Uterus (tissue), 4 donors: ENCODE measurements around the gene KCNQ5. TPM values are rescaled to one million over a fixed set of nuclear protein-coding genes. Genes with fewer than 3 reads are reported as not detected.

Experiments
- DNase-seq, 2 donors: peaks; one replicate each; pipeline ENCODE4 v3.0.0-alpha.2; 2019 to 2020
- H3K27ac ChIP-seq, 2 donors: fragments of 200-600 bp; sonication (generic); 1 replicate in 1 of 2; 2 replicates in 1 of 2; pipeline ENCODE4 v1.5.1; 2016 to 2018
- H3K27me3 ChIP-seq, 2 donors: fragments of 200-600 bp; sonication (generic); one replicate each; pipeline ENCODE4 v1.5.1; 2018 to 2019; ENCODE audit warnings: control low read depth in 1 of 2
- H3K36me3 ChIP-seq, 2 donors: fragments of 200-600 bp; sonication (generic); one replicate each; pipeline ENCODE4 v1.5.1; 2019; ENCODE audit warnings: control low read depth in 1 of 2
- H3K4me1 ChIP-seq, 2 donors: fragments of 200-600 bp; sonication (generic); one replicate each; pipeline ENCODE4 v1.5.1; 2018 to 2019; ENCODE audit warnings: control low read depth in 1 of 2
- H3K4me3 ChIP-seq, 2 donors: fragments of 200-600 bp; sonication (generic); 1 replicate in 1 of 2; 2 replicates in 1 of 2; pipeline ENCODE4 v1.5.1; 2018 to 2019; ENCODE audit warnings: mild to moderate bottlenecking in 1 of 2
- H3K9me3 ChIP-seq, 2 donors: fragments of 200-600 bp; sonication (generic); one replicate each; pipeline ENCODE4 v1.5.1; 2019; ENCODE audit warnings: control low read depth in 1 of 2
- POLR2A ChIP-seq, 2 donors: fragments of 450-650 bp; IDR thresholded peaks; one replicate each; pipeline ENCODE4 v1.6.1; 2016; ENCODE audit warnings: antibody characterized with exemption in 2 of 2, mild to moderate bottlenecking in 1 of 2, moderate library complexity in 1 of 2
- intact Hi-C: fragments of 100-400 bp; cut with DNase I; formaldehyde crosslinking; loops from one replicate; pipeline ENCODE4 v1.15.1; 2023; ENCODE audit warnings: low total_unique reads
- microRNA-seq: library from miRNA; unstranded; fragments of <30 nt; microRNA quantifications from one replicate; pipeline ENCODE4, GENCODE V29; 2016; ENCODE audit warnings: borderline microRNAs expressed, borderline replicate concordance
- small RNA-seq: library from RNA; depleted of rRNA; stranded (forward); fragments of <200 nt; gene quantifications from one replicate; pipeline ENCODE3, GENCODE V24; 2016
- total RNA-seq, 4 donors: library from RNA; depleted of rRNA in 3 of 4; stranded (reverse); fragments of >200 nt in 3 of 4; gene quantifications; one replicate each; pipeline versions ENCODE4 v1.1.0 to v1.2.4, GENCODE V29; 2014 to 2023
- TF ChIP-seq, protein P1 (sequence below), 4 experiments: fragments of 200-600 bp in 2 of 4; fragments of 450-650 bp in 2 of 4; sonication (generic) in 2 of 4; IDR thresholded peaks; one replicate each; pipeline ENCODE4 v1.5.1; 2016 to 2019; ENCODE audit warnings: antibody characterized with exemption in 4 of 4, mild to moderate bottlenecking in 2 of 4, moderate library complexity in 1 of 4
- donor health status: DM: yes; HTN: yes; CAD: no.

The KCNQ5 gene
- total RNA-seq, 4 donors from 2014 or later = 0.34 to 2.4 TPM; not detected in 2

GRCh38 chr6:73240730-73241129 is 618.9 kb downstream of the KCNQ5 start:
- TF ChIP-seq, protein P1, sequence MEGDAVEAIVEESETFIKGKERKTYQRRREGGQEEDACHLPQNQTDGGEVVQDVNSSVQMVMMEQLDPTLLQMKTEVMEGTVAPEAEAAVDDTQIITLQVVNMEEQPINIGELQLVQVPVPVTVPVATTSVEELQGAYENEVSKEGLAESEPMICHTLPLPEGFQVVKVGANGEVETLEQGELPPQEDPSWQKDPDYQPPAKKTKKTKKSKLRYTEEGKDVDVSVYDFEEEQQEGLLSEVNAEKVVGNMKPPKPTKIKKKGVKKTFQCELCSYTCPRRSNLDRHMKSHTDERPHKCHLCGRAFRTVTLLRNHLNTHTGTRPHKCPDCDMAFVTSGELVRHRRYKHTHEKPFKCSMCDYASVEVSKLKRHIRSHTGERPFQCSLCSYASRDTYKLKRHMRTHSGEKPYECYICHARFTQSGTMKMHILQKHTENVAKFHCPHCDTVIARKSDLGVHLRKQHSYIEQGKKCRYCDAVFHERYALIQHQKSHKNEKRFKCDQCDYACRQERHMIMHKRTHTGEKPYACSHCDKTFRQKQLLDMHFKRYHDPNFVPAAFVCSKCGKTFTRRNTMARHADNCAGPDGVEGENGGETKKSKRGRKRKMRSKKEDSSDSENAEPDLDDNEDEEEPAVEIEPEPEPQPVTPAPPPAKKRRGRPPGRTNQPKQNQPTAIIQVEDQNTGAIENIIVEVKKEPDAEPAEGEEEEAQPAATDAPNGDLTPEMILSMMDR (IDR thresholded peaks at IDR 0.05) = no peak
- TF ChIP-seq POLR2A (IDR thresholded peaks at IDR 0.05) = no peak
- Histone ChIP-seq H3K9me3 (no peaks in the 10 kb centered on the region), H3K27me3 (no peaks in the 10 kb centered on the region), H3K4me1 (no peaks in the 10 kb centered on the region), H3K27ac (no peak overlapping the region), H3K4me3 (no peak overlapping the region), H3K36me3 (no peaks in the 10 kb centered on the region)
- intact Hi-C loops = no loop called here
- no peak for DNase-seq

GRCh38 chr6:73242001-73242400 is 620.1 kb downstream of the KCNQ5 start:
- H3K36me3 ChIP-seq = no peaks in the 10 kb centered on the region
- TF ChIP-seq POLR2A (IDR thresholded peaks at IDR 0.05) = no peak
- TF ChIP-seq, protein P1 (IDR thresholded peaks at IDR 0.05) = no peak
- H3K4me1 ChIP-seq = no peaks in the 10 kb centered on the region
- no peak overlapping the region for H3K27ac ChIP-seq
- DNase-seq = no peak
- no peaks in the 10 kb centered on the region for H3K9me3 ChIP-seq
- H3K27me3 ChIP-seq = no peaks in the 10 kb centered on the region
- intact Hi-C loops = no loop called here
- H3K4me3 ChIP-seq = no peak overlapping the region

Small RNA genes within 50 kb of the gene (microRNA-seq; reads per million reads assigned to microRNA genes)
- gene MIR4282 = not detected

Small RNA genes within 50 kb of the gene (small RNA-seq; reads per million reads assigned to genes)
- gene MIR4282 = not detected
